Karpas-422 (cell line): Measurements from ENCODE around the gene RAI14. TPM values are rescaled to one million over a fixed set of nuclear protein-coding genes. Genes with fewer than 3 reads are reported as not detected.

Experiments
- DNase-seq: peaks from one replicate; pipeline ENCODE4 v3.0.0-alpha.2; 2015
- H2AFZ ChIP-seq: fragments of 200-600 bp; sonication (generic); 2 replicates; pipeline ENCODE4 v1.6.1; 2014; ENCODE audit warnings: antibody characterized with exemption, low read length, mixed read lengths
- H3K27ac ChIP-seq: fragments of 200-600 bp; sonication (generic); 2 replicates; pipeline ENCODE4 v1.5.1; 2014; ENCODE audit warnings: mild to moderate bottlenecking, low read length, moderate library complexity
- H3K27me3 ChIP-seq: fragments of 200-600 bp; sonication (generic); 2 replicates; pipeline ENCODE4 v1.6.1; 2014; ENCODE audit warnings: low read length, mixed read lengths
- H3K36me3 ChIP-seq: fragments of 200-600 bp; sonication (generic); 2 replicates; pipeline ENCODE4 v1.6.1; 2014; ENCODE audit warnings: low read length, mixed read lengths; ENCODE audit not compliant: insufficient read depth
- H3K4me1 ChIP-seq: fragments of 200-600 bp; sonication (generic); 2 replicates; pipeline ENCODE4 v1.6.1; 2014; ENCODE audit warnings: mild to moderate bottlenecking, low read length, mixed read lengths
- H3K4me2 ChIP-seq: fragments of 200-600 bp; sonication (generic); 2 replicates; pipeline ENCODE4 v1.6.1; 2014; ENCODE audit warnings: low read length, low read depth, mild to moderate bottlenecking; ENCODE audit not compliant: poor library complexity, severe bottlenecking
- H3K4me3 ChIP-seq: fragments of 200-600 bp; sonication (generic); 2 replicates; pipeline ENCODE4 v1.5.1; 2014; ENCODE audit warnings: mild to moderate bottlenecking, antibody characterized with exemption, low read length, mixed read lengths
- H3K79me2 ChIP-seq: fragments of 200-600 bp; sonication (generic); 2 replicates; pipeline ENCODE4 v1.6.1; 2014; ENCODE audit warnings: mild to moderate bottlenecking, low read length, mixed read lengths
- H3K9ac ChIP-seq: fragments of 200-600 bp; sonication (generic); 2 replicates; pipeline ENCODE4 v1.6.0; 2014; ENCODE audit warnings: low read length
- H3K9me2 ChIP-seq: fragments of 200-600 bp; sonication (generic), shearing (Covaris generic); replicated peaks from 2 replicates; pipeline ENCODE4 v1.6.0; 2014; ENCODE audit warnings: mild to moderate bottlenecking, low read length, moderate library complexity; ENCODE audit not compliant: insufficient read depth
- H3K9me3 ChIP-seq: fragments of 300-700, 200-600 bp; sonication (generic); 2 replicates; pipeline ENCODE4 v1.6.1; 2014; ENCODE audit warnings: low read length, mixed read lengths
- H4K20me1 ChIP-seq: fragments of 200-600 bp; sonication (generic); 2 replicates; pipeline ENCODE4 v1.6.1; 2014; ENCODE audit warnings: mild to moderate bottlenecking, antibody characterized with exemption, low read length, low read depth; ENCODE audit not compliant: insufficient read depth
- total RNA-seq: library from RNA; depleted of rRNA; stranded (reverse); fragments of >200 nt; shearing (Covaris generic); gene quantifications from 2 replicates; pipeline ENCODE4 v1.2.3, GENCODE V29; 2014; ENCODE audit warnings: low replicate concordance

Gene RAI14
- total RNA-seq, 1 experiment from 2014 or later, result not detected

GRCh38 chr5:34844106-34844505, 188.0 kb downstream of the RAI14 start:
- Histone ChIP-seq H3K27ac (no peak overlapping the region), H3K9ac (no peak overlapping the region), H3K9me2 (no peaks in the 10 kb centered on the region), H3K27me3 (no peaks in the 10 kb centered on the region), H3K4me3 (no peak overlapping the region), H3K79me2 (no peaks in the 10 kb centered on the region), H3K4me1 (no peaks in the 10 kb centered on the region), H3K9me3 (no peaks in the 10 kb centered on the region), H3K4me2 (no peak overlapping the region), H2AFZ (no peak overlapping the region), H4K20me1 (no peaks in the 10 kb centered on the region), H3K36me3 (no peaks in the 10 kb centered on the region)
- DNase-seq, result no peak

DNA sequence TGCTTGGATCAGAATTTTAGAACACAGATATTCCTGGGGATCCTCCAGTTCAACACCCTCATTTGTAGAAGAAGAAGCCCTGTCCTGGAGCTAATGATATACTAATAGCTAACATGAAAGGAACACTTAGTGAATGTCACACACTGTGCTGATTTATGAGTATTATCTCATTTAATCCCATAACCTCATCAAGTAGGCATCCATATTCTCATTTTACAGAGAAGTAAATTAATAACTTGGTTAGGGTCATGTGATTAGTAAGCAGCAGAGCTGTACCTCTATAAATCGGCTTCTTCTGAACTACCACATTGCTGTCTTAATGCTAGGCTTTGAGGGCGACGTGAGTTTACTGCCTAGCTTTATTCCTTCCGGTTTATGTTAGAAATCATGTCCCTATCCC, 188.9 kb downstream of the RAI14 start:
- no peaks in the 10 kb centered on the region for H3K9me2 ChIP-seq
- H3K27me3 ChIP-seq, result no peaks in the 10 kb centered on the region

GRCh38 chr5:34847056-34847455, 190.9 kb downstream of the RAI14 start:
- Histone ChIP-seq H3K27ac (no peak overlapping the region), H3K9me3 (no peaks in the 10 kb centered on the region), H4K20me1 (no peaks in the 10 kb centered on the region), H3K4me2 (no peak overlapping the region), H3K36me3 (no peaks in the 10 kb centered on the region), H3K4me3 (no peak overlapping the region), H3K79me2 (no peaks in the 10 kb centered on the region), H3K9me2 (no peaks in the 10 kb centered on the region), H3K4me1 (no peaks in the 10 kb centered on the region), H2AFZ (no peak overlapping the region), H3K9ac (no peak overlapping the region), H3K27me3 (no peaks in the 10 kb centered on the region)
- DNase-seq, result no peak

More for the DNA sequence above, 188.9 kb downstream of the RAI14 start:
- H3K9ac ChIP-seq, result no peak overlapping the region
- H3K9me3 ChIP-seq, result no peaks in the 10 kb centered on the region
- no peak overlapping the region for H3K27ac ChIP-seq
- H3K4me3 ChIP-seq, result no peak overlapping the region
- no peak for DNase-seq
- no peaks in the 10 kb centered on the region for H3K79me2 ChIP-seq
- H3K4me1 ChIP-seq, result no peaks in the 10 kb centered on the region
- no peaks in the 10 kb centered on the region for H4K20me1 ChIP-seq
- H3K36me3 ChIP-seq, result no peaks in the 10 kb centered on the region
- H2AFZ ChIP-seq, result no peak overlapping the region
- no peak overlapping the region for H3K4me2 ChIP-seq

GRCh38 chr5:34847552-34847951, 191.4 kb downstream of the RAI14 start:
- Histone ChIP-seq H3K9ac (no peak overlapping the region), H3K4me2 (no peak overlapping the region), H4K20me1 (no peaks in the 10 kb centered on the region), H2AFZ (no peak overlapping the region), H3K9me3 (no peaks in the 10 kb centered on the region), H3K79me2 (no peaks in the 10 kb centered on the region), H3K4me3 (no peak overlapping the region), H3K27me3 (no peaks in the 10 kb centered on the region), H3K36me3 (no peaks in the 10 kb centered on the region), H3K4me1 (no peaks in the 10 kb centered on the region), H3K27ac (no peak overlapping the region), H3K9me2 (no peaks in the 10 kb centered on the region)
- no peak for DNase-seq

GRCh38 chr5:34848230-34848629, 192.1 kb downstream of the RAI14 start:
- Histone ChIP-seq H3K4me2 (no peak overlapping the region), H2AFZ (no peak overlapping the region), H3K36me3 (no peaks in the 10 kb centered on the region), H3K27ac (no peak overlapping the region), H3K79me2 (no peaks in the 10 kb centered on the region), H3K27me3 (no peaks in the 10 kb centered on the region), H3K9me3 (no peaks in the 10 kb centered on the region), H4K20me1 (no peaks in the 10 kb centered on the region), H3K4me1 (no peaks in the 10 kb centered on the region), H3K9me2 (no peaks in the 10 kb centered on the region), H3K4me3 (no peak overlapping the region), H3K9ac (no peak overlapping the region)
- DNase-seq, result no peak

DNA sequence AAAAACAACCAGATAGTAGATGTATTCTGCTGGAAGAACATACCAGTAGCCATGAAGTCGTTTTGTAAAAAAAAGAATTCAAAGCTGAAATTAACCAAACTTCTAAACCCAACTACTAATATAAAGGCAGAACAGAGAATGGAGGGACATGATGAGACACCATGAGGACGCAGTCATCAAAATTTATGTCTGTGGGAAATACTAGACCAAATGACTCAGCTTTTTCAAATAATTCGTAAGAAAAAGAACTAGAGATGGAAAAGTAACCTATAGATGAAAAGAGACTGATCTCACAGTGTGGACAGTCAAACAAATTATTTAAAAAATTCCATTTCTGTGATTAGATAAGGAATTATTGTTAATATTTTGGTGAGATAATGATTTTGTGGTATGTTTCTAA, 193.1 kb downstream of the RAI14 start:
- no peaks in the 10 kb centered on the region for H3K36me3 ChIP-seq
- no peak overlapping the region for H3K4me2 ChIP-seq
- no peak overlapping the region for H3K27ac ChIP-seq
- H3K27me3 ChIP-seq, result no peaks in the 10 kb centered on the region
- no peaks in the 10 kb centered on the region for H3K9me2 ChIP-seq
- no peaks in the 10 kb centered on the region for H4K20me1 ChIP-seq
- H3K4me3 ChIP-seq, result no peak overlapping the region
- no peaks in the 10 kb centered on the region for H3K4me1 ChIP-seq
- DNase-seq, result no peak
- H2AFZ ChIP-seq, result no peak overlapping the region
- H3K9ac ChIP-seq, result no peak overlapping the region
- no peaks in the 10 kb centered on the region for H3K9me3 ChIP-seq
- H3K79me2 ChIP-seq, result no peaks in the 10 kb centered on the region

DNA sequence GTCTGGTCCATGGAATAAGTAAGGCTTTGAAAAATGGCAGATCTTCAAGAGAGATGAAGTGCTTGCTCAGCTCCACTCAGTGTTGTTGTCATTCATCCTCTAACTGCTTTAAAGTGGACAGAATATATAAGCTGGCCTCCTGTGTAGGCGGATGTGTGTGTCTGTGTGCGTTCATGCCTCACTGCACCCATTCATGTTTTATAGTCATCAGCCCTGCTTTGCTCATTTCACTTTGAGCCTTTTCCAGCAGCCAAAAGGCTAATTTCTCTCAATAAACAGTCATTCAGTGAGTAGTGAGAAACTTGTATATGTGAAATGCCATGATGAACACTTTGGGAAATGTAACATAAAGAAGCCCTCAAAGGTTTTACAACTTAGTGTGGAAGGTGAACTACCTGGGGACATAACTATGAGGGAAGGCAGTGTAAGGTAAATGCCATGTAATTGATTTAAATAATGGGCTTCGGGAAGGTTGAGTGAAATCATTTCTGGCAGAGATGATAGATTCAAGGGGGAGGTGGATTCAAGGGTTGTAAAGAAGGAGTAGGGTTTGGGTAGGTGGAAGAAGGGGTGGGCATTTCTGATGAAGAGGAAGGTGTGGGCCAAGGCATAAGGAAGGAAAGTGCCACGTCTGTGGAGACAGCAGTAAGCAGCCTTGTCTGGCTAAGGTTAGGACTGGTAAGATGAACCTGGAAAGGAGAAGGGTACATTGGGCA, 198.5 kb downstream of the RAI14 start:
- H3K4me3 ChIP-seq, result no peak overlapping the region
- no peaks in the 10 kb centered on the region for H4K20me1 ChIP-seq
- no peak overlapping the region for H3K9ac ChIP-seq
- no peaks in the 10 kb centered on the region for H3K4me1 ChIP-seq
- H3K9me3 ChIP-seq, result no peaks in the 10 kb centered on the region
- no peaks in the 10 kb centered on the region for H3K79me2 ChIP-seq
- H3K9me2 ChIP-seq, result no peaks in the 10 kb centered on the region
- no peak overlapping the region for H3K4me2 ChIP-seq
- no peaks in the 10 kb centered on the region for H3K36me3 ChIP-seq
- H2AFZ ChIP-seq, result no peak overlapping the region
- H3K27me3 ChIP-seq, result no peaks in the 10 kb centered on the region
- DNase-seq, result no peak
- H3K27ac ChIP-seq, result no peak overlapping the region

DNA sequence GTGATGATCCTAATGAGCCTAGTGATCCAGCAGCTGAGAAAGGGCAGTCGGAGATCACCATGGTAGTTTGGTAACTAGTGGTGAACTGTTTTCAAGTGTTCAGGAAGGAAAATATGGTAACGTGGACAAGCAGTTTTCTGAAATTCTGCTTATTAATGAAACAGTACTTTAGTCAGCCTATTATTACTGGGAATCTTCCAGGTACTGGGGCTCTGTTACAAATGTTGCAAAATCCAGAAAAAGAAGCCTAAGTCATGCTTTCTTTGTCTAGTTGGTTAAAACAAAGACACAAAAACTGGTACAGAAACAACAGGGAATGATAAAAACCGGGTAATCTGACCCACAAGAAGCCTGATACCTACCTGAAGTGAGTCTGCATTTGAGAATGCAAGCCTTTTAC, 201.0 kb downstream of the RAI14 start:
- no peak for DNase-seq

More for the DNA sequence above, 201.0 kb downstream of the RAI14 start:
- Histone ChIP-seq H3K9me3 (no peaks in the 10 kb centered on the region), H2AFZ (no peak overlapping the region), H4K20me1 (no peaks in the 10 kb centered on the region), H3K4me3 (no peak overlapping the region), H3K27me3 (no peaks in the 10 kb centered on the region), H3K9me2 (no peaks in the 10 kb centered on the region), H3K36me3 (no peaks in the 10 kb centered on the region), H3K79me2 (no peaks in the 10 kb centered on the region), H3K9ac (no peak overlapping the region), H3K27ac (no peak overlapping the region), H3K4me1 (no peaks in the 10 kb centered on the region), H3K4me2 (no peak overlapping the region)
